ENCODE measurements around the gene BGN.

DNA sequence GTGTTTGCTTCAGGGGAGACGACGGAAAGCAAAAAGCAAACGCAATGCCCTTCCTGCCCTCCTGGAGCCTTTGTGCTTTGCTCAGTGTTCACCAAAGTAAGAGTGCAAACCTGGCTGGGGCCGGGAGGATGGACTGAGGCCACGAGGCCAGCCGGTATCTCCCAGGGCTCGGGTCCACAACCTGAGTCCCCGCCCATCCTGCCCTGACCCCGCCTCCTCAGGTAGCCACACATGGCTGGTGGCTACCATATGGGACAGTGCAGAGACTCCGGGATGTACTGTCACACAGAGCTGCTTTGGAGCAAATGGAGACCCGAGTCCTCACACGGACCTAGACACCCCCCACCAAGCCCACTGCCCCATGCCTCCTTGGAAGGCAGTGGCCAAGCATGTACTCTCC is 27.5 kb downstream of the BGN start:
- TF ChIP-seq, protein P1, sequence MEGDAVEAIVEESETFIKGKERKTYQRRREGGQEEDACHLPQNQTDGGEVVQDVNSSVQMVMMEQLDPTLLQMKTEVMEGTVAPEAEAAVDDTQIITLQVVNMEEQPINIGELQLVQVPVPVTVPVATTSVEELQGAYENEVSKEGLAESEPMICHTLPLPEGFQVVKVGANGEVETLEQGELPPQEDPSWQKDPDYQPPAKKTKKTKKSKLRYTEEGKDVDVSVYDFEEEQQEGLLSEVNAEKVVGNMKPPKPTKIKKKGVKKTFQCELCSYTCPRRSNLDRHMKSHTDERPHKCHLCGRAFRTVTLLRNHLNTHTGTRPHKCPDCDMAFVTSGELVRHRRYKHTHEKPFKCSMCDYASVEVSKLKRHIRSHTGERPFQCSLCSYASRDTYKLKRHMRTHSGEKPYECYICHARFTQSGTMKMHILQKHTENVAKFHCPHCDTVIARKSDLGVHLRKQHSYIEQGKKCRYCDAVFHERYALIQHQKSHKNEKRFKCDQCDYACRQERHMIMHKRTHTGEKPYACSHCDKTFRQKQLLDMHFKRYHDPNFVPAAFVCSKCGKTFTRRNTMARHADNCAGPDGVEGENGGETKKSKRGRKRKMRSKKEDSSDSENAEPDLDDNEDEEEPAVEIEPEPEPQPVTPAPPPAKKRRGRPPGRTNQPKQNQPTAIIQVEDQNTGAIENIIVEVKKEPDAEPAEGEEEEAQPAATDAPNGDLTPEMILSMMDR (IDR thresholded peaks at IDR 0.05 in 2 of 3, conservative IDR thresholded peaks at IDR 0.05 in 1 of 3; ENCODE audit: borderline replicate concordance in 1 of 3, insufficient read depth in 1 of 3, low read depth in 2 of 3, low read length in 2 of 3), result no peak
- TF ChIP-seq EZH2phosphoT487 (IDR thresholded peaks at IDR 0.05; ENCODE audit: borderline replicate concordance), result no peak
- no peak for TF ChIP-seq YY1 (IDR thresholded peaks at IDR 0.05; ENCODE audit: extremely low read depth, insufficient replicate concordance, low read depth, low read length)
- no peak for TF ChIP-seq POLR2A (IDR thresholded peaks at IDR 0.05; ENCODE audit: borderline replicate concordance, extremely low read depth, insufficient read depth, insufficient read length)
- TF ChIP-seq, protein P2, sequence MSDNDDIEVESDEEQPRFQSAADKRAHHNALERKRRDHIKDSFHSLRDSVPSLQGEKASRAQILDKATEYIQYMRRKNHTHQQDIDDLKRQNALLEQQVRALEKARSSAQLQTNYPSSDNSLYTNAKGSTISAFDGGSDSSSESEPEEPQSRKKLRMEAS (IDR thresholded peaks at IDR 0.05), result no peak
- no peak for TF ChIP-seq RAD21 (IDR thresholded peaks at IDR 0.05; ENCODE audit: low read depth)
- TF ChIP-seq JUND (IDR thresholded peaks at IDR 0.05), result no peak
- no peak for TF ChIP-seq POLR2AphosphoS5 (IDR thresholded peaks at IDR 0.05; ENCODE audit: low read depth, low read length)
- no peak for TF ChIP-seq EGR1 (IDR thresholded peaks at IDR 0.05; ENCODE audit: low read depth)
- TF ChIP-seq CEBPB (IDR thresholded peaks at IDR 0.05; ENCODE audit: low read depth), result no peak
- no peak for TF ChIP-seq ZNF274 (IDR thresholded peaks at IDR 0.05; ENCODE audit: low read depth, low read length)

Data from HCT116 (cell line).